ENCODE measurements around the gene GHSR. TPM values are rescaled to one million over a fixed set of nuclear protein-coding genes. Genes with fewer than 3 reads are reported as not detected.

The GHSR gene
- total RNA-seq, 2 donors from 2014 or later, result not detected

DNA sequence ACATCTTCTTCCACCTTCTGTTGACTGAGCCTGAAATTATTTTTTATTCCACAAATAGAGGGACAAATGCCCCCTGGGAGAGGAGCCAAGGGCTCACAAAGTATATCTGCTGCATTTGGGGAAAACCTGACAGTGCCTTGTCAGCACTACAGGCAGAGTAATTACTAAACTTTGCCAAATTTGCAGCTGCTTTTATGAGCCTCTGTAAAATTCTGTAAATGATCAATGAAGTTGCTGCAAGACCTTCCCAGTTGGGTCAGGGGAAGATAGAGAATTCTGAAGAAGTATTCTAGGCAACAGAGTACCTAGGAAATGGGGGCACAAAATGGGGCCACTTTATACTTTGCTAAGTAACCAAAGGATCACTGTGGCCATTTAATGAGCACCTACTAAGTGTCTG is 10.5 kb downstream of the GHSR start:
- peaks cover 17% of the 10 kb centered on the region for H3K9me3 Mint-ChIP-seq

GRCh38 chr3:172415323-172415722 is 32.9 kb downstream of the GHSR start:
- TF ChIP-seq, protein P1, sequence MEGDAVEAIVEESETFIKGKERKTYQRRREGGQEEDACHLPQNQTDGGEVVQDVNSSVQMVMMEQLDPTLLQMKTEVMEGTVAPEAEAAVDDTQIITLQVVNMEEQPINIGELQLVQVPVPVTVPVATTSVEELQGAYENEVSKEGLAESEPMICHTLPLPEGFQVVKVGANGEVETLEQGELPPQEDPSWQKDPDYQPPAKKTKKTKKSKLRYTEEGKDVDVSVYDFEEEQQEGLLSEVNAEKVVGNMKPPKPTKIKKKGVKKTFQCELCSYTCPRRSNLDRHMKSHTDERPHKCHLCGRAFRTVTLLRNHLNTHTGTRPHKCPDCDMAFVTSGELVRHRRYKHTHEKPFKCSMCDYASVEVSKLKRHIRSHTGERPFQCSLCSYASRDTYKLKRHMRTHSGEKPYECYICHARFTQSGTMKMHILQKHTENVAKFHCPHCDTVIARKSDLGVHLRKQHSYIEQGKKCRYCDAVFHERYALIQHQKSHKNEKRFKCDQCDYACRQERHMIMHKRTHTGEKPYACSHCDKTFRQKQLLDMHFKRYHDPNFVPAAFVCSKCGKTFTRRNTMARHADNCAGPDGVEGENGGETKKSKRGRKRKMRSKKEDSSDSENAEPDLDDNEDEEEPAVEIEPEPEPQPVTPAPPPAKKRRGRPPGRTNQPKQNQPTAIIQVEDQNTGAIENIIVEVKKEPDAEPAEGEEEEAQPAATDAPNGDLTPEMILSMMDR (conservative IDR thresholded peaks at IDR 0.05), result no peak
- no peak overlapping the region for H3K4me3 Mint-ChIP-seq
- peaks cover 3% of the 10 kb centered on the region for H3K27me3 Mint-ChIP-seq (ENCODE audit: insufficient read depth)
- H3K4me1 ChIP-seq (ENCODE audit: control insufficient read depth, insufficient read depth, low read length), result no peaks in the 10 kb centered on the region
- no peak overlapping the region for H3K4me3 ChIP-seq (ENCODE audit: low read length)
- WGBS, 2 experiments (ENCODE audit: insufficient coverage in 1 of 2, insufficient read length in 1 of 2), result 88 to 100% methylated on average over 2 to 5 of the region's 5 CpGs
- H3K27ac ChIP-seq (ENCODE audit: low read depth, low read length), result no peak overlapping the region
- H3K27me3 ChIP-seq (ENCODE audit: control insufficient read depth, insufficient read depth, low read length, poor library complexity, severe bottlenecking), result no peaks in the 10 kb centered on the region
- no peak for DNase-seq
- no peaks in the 10 kb centered on the region for H3K9me3 Mint-ChIP-seq
- no peaks in the 10 kb centered on the region for H3K4me1 Mint-ChIP-seq
- no peaks in the 10 kb centered on the region for H3K36me3 Mint-ChIP-seq (ENCODE audit: low read depth)
- no peaks in the 10 kb centered on the region for H3K36me3 ChIP-seq (ENCODE audit: control insufficient read depth, insufficient read depth, low read length)
- no peak overlapping the region for H3K27ac Mint-ChIP-seq
- H3K9ac ChIP-seq (ENCODE audit: extremely low read depth, low read length, poor library complexity, severe bottlenecking), result no peak overlapping the region
- H3K9me3 ChIP-seq (ENCODE audit: control insufficient read depth, low read length), result no peaks in the 10 kb centered on the region

More for the DNA sequence above, 10.5 kb downstream of the GHSR start:
- TF ChIP-seq, protein P1 (conservative IDR thresholded peaks at IDR 0.05), result no peak
- Mint-ChIP-seq H3K27ac (no peak overlapping the region), H3K36me3 (ENCODE audit: low read depth) (no peaks in the 10 kb centered on the region), H3K4me1 (no peaks in the 10 kb centered on the region), H3K27me3 (ENCODE audit: insufficient read depth) (no peaks in the 10 kb centered on the region), H3K4me3 (no peak overlapping the region)
- no peak overlapping the region for H3K4me3 ChIP-seq (ENCODE audit: low read length)
- peaks cover 5% of the 10 kb centered on the region for H3K27me3 ChIP-seq (ENCODE audit: control insufficient read depth, insufficient read depth, low read length, poor library complexity, severe bottlenecking)
- no peak overlapping the region for H3K9ac ChIP-seq (ENCODE audit: extremely low read depth, low read length, poor library complexity, severe bottlenecking)
- no peaks in the 10 kb centered on the region for H3K4me1 ChIP-seq (ENCODE audit: control insufficient read depth, insufficient read depth, low read length)
- no peak for DNase-seq
- no peak overlapping the region for H3K27ac ChIP-seq (ENCODE audit: low read depth, low read length)
- peaks cover 19% of the 10 kb centered on the region for H3K9me3 ChIP-seq (ENCODE audit: control insufficient read depth, low read length)
- no peaks in the 10 kb centered on the region for H3K36me3 ChIP-seq (ENCODE audit: control insufficient read depth, insufficient read depth, low read length)

DNA sequence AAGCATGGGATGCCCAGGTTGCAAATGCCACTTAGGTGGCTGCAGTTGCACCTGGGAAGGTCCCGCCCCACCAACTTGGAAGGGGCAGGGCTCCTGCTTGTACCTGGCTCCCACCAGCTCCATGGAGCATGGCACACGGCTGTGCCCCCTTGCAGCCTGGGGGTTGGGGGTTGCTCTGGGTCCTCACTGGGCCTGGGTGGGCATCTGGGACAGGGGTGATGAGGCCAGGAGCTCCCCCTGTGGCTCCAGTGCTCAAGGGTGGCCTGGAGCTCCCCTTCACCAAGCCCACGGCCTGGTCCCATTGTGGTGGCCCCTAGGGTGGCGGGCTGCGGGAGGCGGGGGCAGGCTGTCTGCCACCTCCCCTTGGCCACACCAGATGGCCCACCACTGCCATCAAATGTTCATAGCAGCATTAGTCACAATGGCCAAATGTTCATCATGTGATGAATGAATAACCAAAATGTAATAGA is 36.7 kb downstream of the GHSR start:
- Mint-ChIP-seq H3K4me3 (no peak overlapping the region), H3K27ac (no peak overlapping the region), H3K4me1 (no peaks in the 10 kb centered on the region), H3K27me3 (ENCODE audit: insufficient read depth) (no peaks in the 10 kb centered on the region), H3K9me3 (no peaks in the 10 kb centered on the region), H3K36me3 (ENCODE audit: low read depth) (no peaks in the 10 kb centered on the region)
- no peaks in the 10 kb centered on the region for H3K27me3 ChIP-seq (ENCODE audit: control insufficient read depth, insufficient read depth, low read length, poor library complexity, severe bottlenecking)
- H3K9me3 ChIP-seq (ENCODE audit: control insufficient read depth, low read length), result no peaks in the 10 kb centered on the region
- DNase-seq, result no peak
- H3K4me1 ChIP-seq (ENCODE audit: control insufficient read depth, insufficient read depth, low read length), result no peaks in the 10 kb centered on the region
- TF ChIP-seq, protein P1 (conservative IDR thresholded peaks at IDR 0.05), result no peak
- 98 to 100% methylated on average over 1 to 6 of the region's 6 CpGs for WGBS, 2 experiments (ENCODE audit: insufficient coverage in 1 of 2, insufficient read length in 1 of 2)
- no peaks in the 10 kb centered on the region for H3K36me3 ChIP-seq (ENCODE audit: control insufficient read depth, insufficient read depth, low read length)
- H3K27ac ChIP-seq (ENCODE audit: low read depth, low read length), result no peak overlapping the region
- no peak overlapping the region for H3K4me3 ChIP-seq (ENCODE audit: low read length)
- H3K9ac ChIP-seq (ENCODE audit: extremely low read depth, low read length, poor library complexity, severe bottlenecking), result no peak overlapping the region
